SH-SY5Y (cell line): Measurements from ENCODE around the gene CDC25A.

ENCODE experiments used
- GATA2 ChIP-seq: IDR thresholded peaks from 2 replicates; pipeline ENCODE4 v1.6.1; 2011; ENCODE audit warnings: mild to moderate bottlenecking, low read depth, low read length
- GATA3 ChIP-seq: IDR thresholded peaks from 2 replicates; pipeline ENCODE4 v1.6.1; 2011; ENCODE audit warnings: low read depth, mild to moderate bottlenecking, low read length, moderate library complexity

The CDC25A gene

DNA sequence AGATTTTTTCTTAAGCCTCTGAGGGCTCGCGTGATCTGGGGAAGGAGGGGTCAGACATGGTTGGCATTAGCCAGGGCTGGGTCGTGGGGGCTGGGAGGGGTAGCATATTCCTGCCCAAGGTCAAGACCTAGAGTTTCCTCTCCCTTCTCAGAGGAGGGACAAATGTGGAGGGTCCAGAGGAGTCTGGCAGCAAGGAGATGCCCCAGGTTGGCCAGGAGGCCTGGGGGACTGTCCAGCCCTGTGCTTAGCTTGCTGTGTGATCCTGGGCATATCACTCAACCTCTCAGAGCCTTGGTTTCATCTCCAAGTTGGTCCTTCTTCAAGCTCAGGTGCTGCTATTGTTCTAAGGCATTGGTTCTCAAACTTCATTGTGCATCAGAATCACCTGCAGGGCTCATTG, 26.0 kb upstream of the CDC25A start:
- TF ChIP-seq GATA3 (no peak), GATA2 (no peak)

DNA sequence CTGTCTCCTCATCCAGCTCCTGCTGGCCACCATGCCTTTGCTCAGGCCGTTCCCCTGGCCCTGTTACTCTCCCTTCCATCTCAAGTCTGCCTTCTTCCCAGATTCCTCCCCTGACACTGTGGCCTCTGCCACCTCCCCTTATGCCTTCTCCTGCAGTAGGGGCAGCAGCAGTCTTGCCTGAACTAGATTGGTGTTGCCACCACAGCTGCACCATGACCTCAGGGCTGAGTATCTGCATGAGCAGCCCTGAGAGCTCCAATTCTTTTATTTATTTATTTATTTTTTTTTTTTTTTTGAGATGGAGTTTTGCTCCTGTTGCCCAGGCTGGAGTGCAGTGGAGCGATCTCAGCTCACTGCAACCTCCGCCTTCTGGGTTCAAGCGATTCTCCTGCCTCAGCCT, 21.2 kb upstream of the CDC25A start:
- no peak for TF ChIP-seq GATA3
- no peak for TF ChIP-seq GATA2

DNA sequence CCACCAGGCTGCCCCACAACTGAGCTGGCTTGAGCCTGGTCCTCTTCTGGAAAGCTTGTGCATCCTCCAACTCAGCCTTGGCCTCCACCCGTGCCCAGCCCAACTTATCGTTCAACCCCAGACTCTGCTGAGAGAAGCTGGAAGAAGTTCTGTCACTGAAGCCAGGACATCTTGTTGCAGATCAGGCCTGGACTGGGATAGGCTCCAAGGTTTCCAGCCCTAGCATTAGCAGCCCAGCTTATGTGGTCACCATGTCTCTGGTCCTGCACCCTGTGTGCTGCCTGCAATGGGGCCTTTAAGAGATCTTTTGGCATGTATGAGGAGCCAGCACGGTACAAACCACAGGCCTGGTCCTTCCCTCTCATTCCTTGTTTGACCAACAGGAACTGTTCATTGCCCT, 19.9 kb upstream of the CDC25A start:
- TF ChIP-seq GATA3 (no peak), GATA2 (no peak)

DNA sequence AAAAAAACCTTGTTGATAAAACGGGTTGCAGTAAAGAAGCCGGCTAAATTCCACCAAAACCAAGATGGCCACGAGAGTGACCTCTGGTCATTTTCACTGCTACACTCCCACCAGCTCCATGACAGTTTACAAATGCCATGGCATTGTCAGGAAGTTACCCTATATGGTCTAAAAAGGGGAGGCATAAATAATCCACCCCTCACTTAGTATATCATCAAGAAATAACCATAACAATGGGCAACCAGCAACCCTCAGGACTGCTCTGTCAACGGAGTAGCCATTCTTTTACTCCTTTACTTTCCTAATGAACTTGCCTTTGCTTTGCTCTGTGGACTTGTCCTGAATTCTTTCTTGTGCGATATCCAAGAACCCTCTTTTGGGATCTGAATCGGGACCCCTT, 14.4 kb upstream of the CDC25A start:
- TF ChIP-seq GATA2 = no peak

DNA sequence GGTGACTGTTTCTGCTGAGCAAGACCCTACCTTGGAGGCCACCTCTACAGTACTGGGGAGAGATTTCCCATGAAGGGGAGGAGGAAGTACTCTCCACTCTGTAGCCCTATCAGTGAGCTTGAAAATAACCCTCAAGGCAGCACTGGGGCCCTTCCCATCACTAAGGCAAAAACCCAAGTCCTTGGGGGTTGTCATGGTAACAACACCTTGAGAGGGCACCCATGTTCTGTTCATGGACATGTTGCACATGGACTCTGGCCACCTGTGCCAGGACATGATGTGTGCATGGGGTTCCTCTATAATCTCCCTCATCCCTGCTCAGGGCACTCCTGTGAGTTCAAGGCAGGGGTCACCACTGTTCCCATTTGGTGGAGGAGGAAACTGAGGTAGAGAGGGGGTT, 10.9 kb upstream of the CDC25A start:
- TF ChIP-seq GATA3 = no peak

DNA sequence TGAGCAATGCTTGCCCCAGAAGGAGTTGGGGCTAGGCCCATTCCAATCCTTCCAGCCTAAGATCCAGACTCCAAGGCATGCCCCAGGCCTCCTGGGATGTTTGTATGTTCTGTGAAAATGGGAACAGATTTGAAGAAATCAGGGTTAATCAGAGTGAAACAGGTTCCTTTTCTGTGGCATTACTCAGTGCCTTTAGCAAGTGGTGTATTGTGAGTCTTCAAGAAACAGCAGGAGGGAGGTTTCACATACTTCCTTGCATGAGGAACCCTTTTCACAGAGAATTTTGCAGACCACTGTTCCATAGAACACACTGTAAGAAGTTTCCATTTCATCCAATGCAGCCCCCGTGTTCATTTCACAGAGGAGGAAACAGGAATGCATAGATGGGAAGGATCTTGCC, 8.4 kb upstream of the CDC25A start:
- TF ChIP-seq GATA2 = no peak
- no peak for TF ChIP-seq GATA3

DNA sequence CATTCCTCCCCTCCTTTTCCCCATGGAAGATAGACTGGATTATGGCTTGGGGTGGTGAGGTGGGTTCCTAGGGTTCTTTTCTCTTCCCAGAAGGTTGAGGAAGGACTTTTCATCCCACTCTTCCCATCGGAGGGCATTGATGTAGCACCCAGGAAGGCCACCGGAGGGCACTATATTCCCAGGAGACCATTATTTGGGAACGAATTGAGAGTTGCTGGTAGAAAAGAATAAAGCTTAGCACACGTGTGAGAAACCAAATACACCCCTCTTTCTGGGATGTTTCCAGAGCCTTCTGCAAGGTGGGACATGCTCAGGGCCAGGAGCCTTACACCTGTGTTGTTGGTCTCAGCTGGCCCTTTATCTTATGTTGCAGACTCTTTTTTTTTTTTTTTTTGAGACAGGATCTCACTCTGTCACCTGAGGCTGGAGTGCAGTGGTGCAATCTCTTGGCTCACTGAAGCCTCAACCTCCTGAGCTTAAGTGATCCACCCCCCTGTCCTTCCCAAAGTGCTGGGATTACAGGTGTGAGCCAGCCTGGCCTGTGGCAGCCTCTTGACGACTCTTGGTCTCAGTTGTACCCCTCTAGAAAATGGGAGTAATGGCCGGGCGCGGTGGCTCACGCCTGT, 6.3 kb upstream of the CDC25A start:
- TF ChIP-seq GATA2 (no peak), GATA3 (no peak)

DNA sequence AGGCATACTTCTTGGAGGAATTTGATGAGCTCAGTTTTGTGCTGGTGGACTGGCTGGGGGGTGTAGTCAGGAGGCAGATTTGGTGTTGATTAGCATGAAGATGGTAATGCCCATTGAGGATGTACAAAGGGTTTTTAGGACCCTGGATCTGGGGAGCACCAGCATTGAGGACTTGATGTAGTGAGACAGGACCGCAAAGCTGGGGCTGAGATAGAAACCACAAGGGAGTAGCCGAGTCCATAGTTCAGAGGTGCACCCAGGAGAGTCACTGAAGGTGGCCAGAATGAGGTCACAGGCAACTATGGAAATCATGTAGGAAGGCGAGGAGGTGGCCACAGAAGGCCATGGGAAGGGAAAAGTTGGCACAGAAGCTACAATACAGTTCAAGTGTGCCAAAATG, 2.7 kb upstream of the CDC25A start:
- TF ChIP-seq GATA3 (no peak), GATA2 (no peak)

DNA sequence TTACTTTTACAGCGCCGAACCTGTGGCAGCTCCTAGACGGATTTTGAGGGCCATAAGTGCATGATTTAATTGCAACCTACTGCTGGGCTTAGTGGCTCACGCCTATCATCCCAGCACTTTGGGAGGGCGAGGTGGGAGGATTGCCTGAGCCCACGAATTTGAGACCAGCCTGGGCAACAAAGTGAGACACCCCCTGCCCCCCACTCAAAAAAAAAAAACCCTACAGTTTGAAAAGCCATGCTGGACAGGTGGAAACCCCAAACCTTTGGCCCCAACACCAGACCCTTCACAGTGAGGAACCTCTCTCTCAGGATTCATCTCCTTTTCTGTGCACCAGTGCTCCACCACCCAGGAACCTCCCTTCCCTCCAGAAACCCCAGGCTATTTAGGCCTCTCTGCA, 1.1 kb upstream of the CDC25A start:
- TF ChIP-seq GATA3 (no peak), GATA2 (no peak)

DNA sequence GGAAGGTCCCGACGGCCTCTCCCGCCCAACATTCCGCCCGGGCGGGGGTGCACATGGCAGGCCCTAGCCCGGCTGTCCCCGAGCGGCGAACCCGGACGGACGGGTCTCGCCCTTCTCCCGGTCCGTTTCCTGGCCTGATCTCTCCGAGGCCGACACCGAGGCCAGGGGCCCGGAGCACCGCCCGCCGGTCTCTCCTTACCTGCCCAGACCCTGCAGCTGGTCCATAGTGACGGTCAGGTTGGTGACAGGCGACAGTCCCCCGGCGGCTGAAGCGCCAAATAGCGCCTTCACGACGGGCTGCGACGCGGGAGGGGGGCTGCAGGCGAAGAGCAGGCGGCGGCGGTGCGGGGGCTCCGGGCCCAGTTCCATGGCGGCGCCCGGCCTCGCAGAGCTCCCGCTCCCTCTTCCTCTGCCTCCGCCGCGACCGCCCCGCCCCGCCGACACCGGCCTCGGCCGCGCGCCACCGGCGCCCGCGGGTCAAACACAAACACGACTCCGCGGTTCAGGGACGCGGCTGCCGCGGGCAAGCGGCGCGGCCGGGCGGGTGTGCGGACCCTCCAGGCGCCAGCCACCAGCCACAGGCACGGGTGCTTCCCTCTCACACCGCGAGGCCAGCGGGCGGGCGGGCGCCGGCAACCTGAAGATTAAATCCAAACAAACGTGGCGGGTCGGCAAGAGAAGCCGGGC, 495 bp downstream of the CDC25A start:
- TF ChIP-seq GATA3 (no peak), GATA2 (no peak)

DNA sequence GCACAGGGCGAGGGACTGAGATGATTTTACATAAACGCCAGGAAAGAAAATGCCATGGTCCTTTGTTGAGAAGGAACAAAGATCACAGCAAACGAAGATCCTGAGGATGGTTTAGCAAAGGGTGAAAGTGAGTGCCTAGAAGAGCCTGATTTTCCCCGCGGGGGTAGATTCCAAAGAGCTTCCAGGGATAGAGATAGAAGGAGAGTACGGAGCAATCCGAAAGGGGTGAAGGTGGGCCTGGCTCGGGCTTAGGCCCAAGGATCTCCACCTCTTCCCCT, 977 bp downstream of the CDC25A start:
- TF ChIP-seq GATA3 (no peak), GATA2 (no peak)

DNA sequence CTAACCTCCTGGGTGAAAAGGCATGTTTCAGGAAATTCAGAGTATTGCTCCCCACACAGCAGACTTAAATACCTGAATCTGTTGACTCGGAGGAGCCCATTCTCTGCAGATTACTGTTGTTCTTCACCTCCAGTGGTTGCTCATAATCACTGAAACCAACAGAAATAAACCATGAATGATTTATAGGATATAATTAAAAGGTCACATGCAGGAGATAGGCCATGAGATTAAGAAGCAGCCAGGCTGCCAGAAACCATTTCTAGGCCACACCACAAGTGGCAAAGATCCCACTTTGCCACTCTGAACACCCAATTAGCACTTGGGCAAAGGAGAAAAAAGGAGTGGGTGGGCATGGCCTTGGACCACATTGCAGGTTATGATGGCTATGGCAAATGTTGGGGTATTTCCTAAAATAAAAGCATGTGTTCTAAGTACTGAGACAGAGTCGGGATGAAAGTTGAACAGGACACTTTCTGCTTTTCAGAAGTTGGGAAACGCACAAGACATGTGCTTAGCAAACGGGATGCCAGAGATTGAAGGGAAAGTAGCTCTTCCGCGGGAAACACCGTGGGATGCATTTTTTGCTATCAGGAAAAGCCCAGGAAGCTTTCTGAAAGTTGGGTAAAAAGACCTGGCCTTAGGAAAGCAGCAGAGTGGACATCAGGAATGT, 1.5 kb downstream of the CDC25A start:
- TF ChIP-seq GATA3 (no peak), GATA2 (peak; percentile 43)

DNA sequence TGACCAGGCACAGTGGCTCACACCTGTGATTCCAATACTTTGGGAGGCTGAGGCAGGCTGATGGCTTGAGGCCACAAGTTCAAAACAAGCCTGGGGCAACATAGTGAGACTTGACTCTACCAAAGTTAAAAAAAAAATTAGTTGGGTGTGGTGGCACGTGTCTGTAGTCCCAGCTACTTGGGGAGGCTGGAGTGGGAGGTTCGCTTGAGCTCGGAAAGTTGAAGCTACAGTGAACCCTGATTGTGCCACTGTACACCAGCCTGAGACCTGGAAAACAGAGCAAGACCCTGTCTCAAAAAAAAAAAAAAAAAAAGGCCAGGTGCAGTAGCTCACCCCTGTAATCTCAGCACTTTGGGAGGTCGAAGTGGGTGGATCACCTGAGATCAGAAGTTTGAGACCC, 3.1 kb downstream of the CDC25A start:
- no peak for TF ChIP-seq GATA2
- no peak for TF ChIP-seq GATA3

DNA sequence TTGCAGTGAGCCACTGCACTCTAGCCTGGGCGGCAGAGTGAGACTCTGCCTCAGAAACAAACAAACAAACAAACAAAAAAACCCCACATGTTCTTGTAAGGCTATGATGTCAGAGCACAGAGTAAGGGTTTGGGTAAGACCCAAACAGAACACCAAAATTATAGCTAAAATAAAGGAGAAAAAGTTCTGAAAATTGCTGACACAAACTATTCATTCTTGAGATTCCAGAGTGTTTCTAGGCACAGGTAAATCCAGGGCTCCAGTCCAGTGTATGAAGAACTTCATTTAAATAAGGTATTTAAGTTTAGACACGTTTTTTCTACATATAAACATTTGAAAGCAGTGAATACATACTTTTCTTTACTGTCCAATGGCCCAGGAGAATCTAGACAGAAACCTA, 3.9 kb downstream of the CDC25A start:
- no peak for TF ChIP-seq GATA3
- TF ChIP-seq GATA2 = no peak

DNA sequence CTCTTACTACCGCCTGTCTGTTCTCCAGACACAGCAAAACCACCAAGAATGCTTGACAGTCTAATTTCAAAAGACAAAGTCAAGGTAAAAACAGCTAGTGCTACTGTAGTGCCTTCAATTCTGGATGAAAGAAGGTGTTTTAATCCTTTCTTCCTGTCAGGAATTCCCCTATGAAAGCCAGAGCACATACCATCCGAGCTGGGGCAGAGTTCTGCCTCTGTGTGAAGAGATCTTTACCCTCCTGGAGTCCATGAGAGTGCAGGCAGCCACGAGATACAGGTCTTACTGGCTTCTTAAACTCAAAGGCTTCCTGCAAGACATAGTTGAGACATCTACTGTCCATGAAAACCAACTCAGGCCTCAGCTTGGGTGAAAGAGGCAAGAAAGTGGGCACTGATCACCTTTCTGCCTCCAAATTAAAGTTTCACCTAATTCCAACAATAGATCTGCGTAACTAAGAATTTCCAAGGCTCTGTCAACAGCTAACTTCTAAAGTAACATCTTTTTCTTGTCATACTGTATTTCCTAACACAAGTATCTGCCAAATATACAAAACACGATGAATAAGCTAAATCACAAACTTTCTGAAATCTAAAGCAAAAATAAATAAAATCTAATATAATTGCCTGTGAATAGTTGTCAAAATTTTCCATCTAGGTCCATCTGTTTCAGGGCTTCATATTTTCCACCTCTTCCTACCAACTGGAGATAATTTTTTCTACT, 7.5 kb downstream of the CDC25A start:
- TF ChIP-seq GATA3 = no peak
- no peak for TF ChIP-seq GATA2

DNA sequence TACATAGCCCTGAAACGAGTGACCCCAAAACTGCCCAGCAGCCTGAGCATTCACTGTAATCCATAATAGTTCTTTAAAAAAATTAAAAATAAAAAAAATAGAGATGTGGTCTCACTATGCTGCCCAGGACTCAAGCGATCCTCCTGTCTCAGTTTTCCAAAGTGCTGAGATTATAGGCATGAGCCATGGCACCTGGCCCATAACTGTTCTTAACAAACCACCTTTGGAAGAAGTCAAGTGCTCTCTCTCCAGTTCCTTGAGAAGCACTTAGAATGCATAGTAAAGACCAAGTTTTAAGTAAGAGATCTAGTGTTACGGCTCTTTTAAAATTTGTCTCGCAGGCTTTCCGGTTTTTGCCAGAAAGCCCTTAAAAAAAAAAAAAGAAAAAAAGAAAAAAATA, 8.2 kb downstream of the CDC25A start:
- TF ChIP-seq GATA2 (no peak), GATA3 (no peak)
